Activated CD4-positive, alpha-beta T cell treated with anti-CD3 and anti-CD28 coated beads for 36 hours (primary cell): ENCODE measurements around the gene C10orf143. TPM values are rescaled to one million over a fixed set of nuclear protein-coding genes. Genes with fewer than 3 reads are reported as not detected.
"Not testable (repeated sequence)": the region's sequence is repeated elsewhere in the genome, so short reads cannot be mapped to it uniquely, and the experiment has no call there.

Experiments
- ATAC-seq: fragments of 200-7000 bp; cut with Tn5 transposase; one replicate; pipeline ENCODE4 v1.10.0; 2021; ENCODE audit warnings: mild to moderate bottlenecking, moderate library complexity
- CTCF ChIA-PET: fragments of 350-600 bp; sonication (Branson Sonifier 250); formaldehyde crosslinking; loops from one replicate; lab custom pipeline; 2021; ENCODE audit warnings: antibody characterized with exemption; lab: Charles Lee
- POLR2A ChIA-PET: fragments of 350-600 bp; sonication (Branson Sonifier 250); formaldehyde crosslinking; loops from one replicate; lab custom pipeline; 2021; ENCODE audit warnings: antibody characterized with exemption, inconsistent platforms; lab: Charles Lee
- DNase-seq: peaks from one replicate; pipeline ENCODE4 v3.0.0-alpha.2; 2020
- H3K27ac Mint-ChIP-seq: one replicate; pipeline ENCODE4 v1.8.0; 2021; ENCODE audit warnings: mixed read lengths
- H3K27me3 Mint-ChIP-seq: one replicate; pipeline ENCODE4 v1.8.0; 2021; ENCODE audit warnings: mixed read lengths
- H3K36me3 Mint-ChIP-seq: one replicate; pipeline ENCODE4 v1.8.0; 2021; ENCODE audit warnings: low read depth, mixed read lengths
- H3K4me1 Mint-ChIP-seq: one replicate; pipeline ENCODE4 v1.8.0; 2021; ENCODE audit warnings: mixed read lengths
- H3K4me3 Mint-ChIP-seq: one replicate; pipeline ENCODE4 v1.8.0; 2021; ENCODE audit warnings: mild to moderate bottlenecking, moderate library complexity, mixed read lengths
- H3K9me3 Mint-ChIP-seq: one replicate; pipeline ENCODE4 v1.8.0; 2021; ENCODE audit warnings: low read depth, mixed read lengths
- intact Hi-C, 2 experiments: fragments of 100-400 bp; cut with DNase I in 1 of 2; cut with micrococcal nuclease in 1 of 2; formaldehyde crosslinking; loops; one replicate each; pipeline versions ENCODE4 v1.14.2 to v1.15.1; 2022 to 2024; cut with DNase I, micrococcal nuclease
- total RNA-seq, 2 experiments: library from RNA; stranded (reverse); gene quantifications; one replicate each; pipeline ENCODE4 v1.2.3, GENCODE V29; 2021

Gene C10orf143
- total RNA-seq, 2 experiments from 2014 or later = 4.0 to 5.4 TPM

DNA sequence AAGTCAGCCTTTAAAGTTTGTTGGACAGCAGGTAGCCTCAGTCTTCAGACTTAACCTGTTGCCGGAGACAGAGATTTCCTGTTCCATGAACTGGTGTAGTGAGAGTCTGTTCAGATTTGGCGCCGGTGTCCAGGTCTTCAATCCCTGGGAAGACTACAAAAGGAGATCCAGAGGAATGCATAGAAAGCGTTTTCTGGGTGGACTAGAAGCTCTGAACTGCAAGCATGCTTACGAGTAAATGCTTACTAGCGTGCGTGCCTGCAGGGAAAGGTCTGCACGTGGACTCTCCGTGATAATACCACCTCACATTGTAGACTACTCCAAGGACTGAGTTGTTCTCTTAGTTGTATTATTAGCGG lies 26.4 kb upstream of the C10orf143 start:
- Mint-ChIP-seq H3K4me1 (peaks cover 47% of the 10 kb centered on the region), H3K9me3 (no peaks in the 10 kb centered on the region), H3K27ac (peak overlapping the region; percentile 75), H3K36me3 (peaks cover 25% of the 10 kb centered on the region), H3K4me3 (peak overlapping the region; percentile 84), H3K27me3 (peaks cover 2% of the 10 kb centered on the region)
- no peak for DNase-seq
- ATAC-seq = no peak
- ChIA-PET CTCF (interaction anchor here (1.2 to 4.1 kb wide), 3 partner anchors 13 to 41 kb away, joined by 4 to 39 read pairs (median 6); partner anchors contain the start of gene C10orf143), POLR2A (interaction anchor here (0.7 to 1.9 kb wide), 4 partner anchors 14 to 164 kb away, joined by 3 to 39 read pairs (median 4); partner anchors contain the start of gene C10orf143)
- intact Hi-C loops = loop anchor here (2.0 to 10.0 kb wide), 4 partner anchors 40 to 1102 kb away; partner anchors contain the start of gene MGMT (in 1 of the 2)

DNA sequence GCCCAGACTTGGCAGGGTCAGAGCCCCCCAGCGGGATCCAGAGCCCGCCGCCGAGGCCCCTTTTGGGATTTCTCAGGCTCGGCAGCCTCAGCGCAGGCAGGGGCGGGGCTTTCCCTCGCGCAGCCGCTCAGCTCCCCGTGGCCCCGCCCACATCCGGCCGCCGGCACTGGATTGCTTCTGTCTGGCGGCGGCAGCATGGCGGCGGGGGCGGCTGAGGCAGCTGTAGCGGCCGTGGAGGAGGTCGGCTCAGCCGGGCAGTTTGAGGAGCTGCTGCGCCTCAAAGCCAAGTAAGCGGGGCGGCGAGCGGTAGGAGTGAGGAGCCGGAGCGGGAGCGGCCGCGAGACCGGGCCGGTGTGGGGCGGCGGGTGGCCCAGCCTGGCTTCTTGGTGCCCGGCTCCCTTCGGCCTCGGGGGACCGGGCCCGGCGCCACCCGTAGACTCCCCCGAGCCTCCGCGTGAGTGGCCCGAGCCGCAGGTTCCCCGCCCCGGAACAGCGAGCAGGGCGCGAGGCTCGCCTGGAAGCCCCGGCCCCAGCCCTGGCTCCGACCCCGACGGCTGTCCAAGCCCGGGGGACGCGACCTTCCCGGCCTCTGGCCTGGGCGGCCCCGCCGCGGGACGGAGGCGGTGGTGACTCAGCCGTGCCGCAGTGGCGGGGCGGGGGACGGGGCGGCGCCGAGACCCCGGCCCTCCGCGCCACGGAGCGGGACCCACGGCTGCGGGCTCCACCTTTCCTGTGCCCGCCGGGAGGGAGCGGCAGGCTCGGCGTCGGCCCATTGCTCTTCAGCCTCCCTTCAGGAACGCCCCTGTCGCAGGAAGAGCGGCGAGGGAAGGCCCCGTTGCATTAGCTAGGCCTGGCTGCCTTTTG lies 25.8 kb upstream of the C10orf143 start, which contains the start of gene GLRX3:
GLRX3 (plus strand) TSS at position 166 of the 864 bp plus-strand sequence; CDS start at position 196, 30 bp downstream.
- H3K27me3 Mint-ChIP-seq = peaks cover 2% of the 10 kb centered on the region
- H3K4me1 Mint-ChIP-seq = peaks cover 41% of the 10 kb centered on the region
- peak within 1 kb of the TSS; percentile 84 for H3K4me3 Mint-ChIP-seq
- POLR2A ChIA-PET = interaction anchor here (0.7 to 1.9 kb wide), 4 partner anchors 13 to 165 kb away, joined by 3 to 39 read pairs (median 4); partner anchors contain the start of gene C10orf143
- ATAC-seq (peak; percentile 82), DNase-seq (peak; percentile 95)
- peaks cover 21% of the 10 kb centered on the region for H3K36me3 Mint-ChIP-seq
- CTCF ChIA-PET = interaction anchor here (0.6 to 4.1 kb wide), 4 partner anchors 9 to 26 kb away, joined by 3 to 39 read pairs (median 4); partner anchors contain the start of gene C10orf143
- H3K9me3 Mint-ChIP-seq = no peaks in the 10 kb centered on the region
- intact Hi-C loops = loop anchor here (1.0 to 10.0 kb wide), 8 partner anchors 25 to 1102 kb away; partner anchors contain the start of genes MGMT (in 2 of the 2) and C10orf143 (in 1 of the 2)
- H3K27ac Mint-ChIP-seq = peak within 1 kb of the TSS; percentile 82

DNA sequence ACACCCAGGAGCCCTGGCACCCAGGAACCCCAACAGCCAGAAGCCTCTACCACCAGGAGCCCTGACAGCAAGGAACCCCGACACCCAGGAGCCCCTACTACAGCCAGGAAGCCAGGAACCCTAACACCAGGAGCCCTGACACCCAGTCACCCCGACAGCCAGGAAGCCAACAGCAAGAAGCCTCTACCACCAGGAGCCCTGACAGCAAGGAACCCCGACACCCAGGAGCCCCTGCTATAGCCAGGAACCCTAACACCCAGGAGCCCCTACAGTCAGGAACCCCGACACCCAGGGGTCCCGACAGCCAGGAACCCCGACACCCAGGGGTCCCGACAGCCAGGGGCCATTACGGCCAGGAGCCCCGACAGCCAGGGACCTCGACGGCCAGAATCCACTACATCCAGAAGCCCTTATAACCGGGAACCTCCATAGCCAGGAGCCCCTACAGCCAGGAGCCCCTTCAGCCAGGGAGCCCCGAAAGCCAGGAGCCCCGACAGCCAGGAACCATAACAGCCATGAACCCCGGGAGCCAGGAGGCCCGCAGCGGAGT lies 25.1 kb upstream of the C10orf143 start:
- ATAC-seq (no peak), DNase-seq (peak; percentile 13)
- Mint-ChIP-seq H3K27me3 (peaks cover 5% of the 10 kb centered on the region), H3K9me3 (no peaks in the 10 kb centered on the region), H3K36me3 (peaks cover 19% of the 10 kb centered on the region), H3K4me1 (peaks cover 34% of the 10 kb centered on the region), H3K27ac (peak overlapping the region; percentile 47), H3K4me3 (peak overlapping the region; percentile 84)
- POLR2A ChIA-PET = interaction anchor here (1.6 to 1.9 kb wide), 2 partner anchors 25 to 29 kb away, joined by 5 to 39 read pairs; partner anchors contain the start of gene C10orf143
- CTCF ChIA-PET = interaction anchor here (0.6 to 4.1 kb wide), 3 partner anchors 8 to 26 kb away, joined by 3 to 39 read pairs (median 5); partner anchors contain the start of gene C10orf143
- intact Hi-C loops = loop anchor here (1.0 to 10.0 kb wide), 8 partner anchors 24 to 1101 kb away; partner anchors contain the start of genes MGMT (in 2 of the 2) and C10orf143 (in 1 of the 2)

DNA sequence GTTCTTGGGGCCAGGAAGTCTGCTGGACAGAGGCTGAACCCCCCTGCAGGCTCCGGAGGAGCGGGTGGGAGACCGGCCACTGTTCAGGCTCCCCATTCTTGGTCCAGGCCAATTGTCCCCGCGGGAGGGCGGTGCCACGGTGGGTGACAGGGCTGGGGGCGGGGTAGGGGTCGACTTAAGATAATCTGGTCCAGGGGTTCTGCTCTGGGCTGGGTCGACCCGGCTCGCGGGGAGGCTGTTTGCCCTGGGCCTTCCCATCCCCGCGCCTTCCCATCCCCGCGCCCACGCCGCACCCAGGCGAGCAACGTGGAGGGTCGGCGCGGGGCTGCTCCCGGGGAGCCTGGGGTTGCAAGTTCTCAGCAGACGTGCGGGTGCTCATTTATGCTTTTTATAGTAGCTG lies 18.3 kb upstream of the C10orf143 start:
- ATAC-seq (no peak), DNase-seq (no peak)
- Mint-ChIP-seq H3K27ac (no peak overlapping the region), H3K27me3 (peaks cover 18% of the 10 kb centered on the region), H3K4me3 (no peak overlapping the region), H3K9me3 (no peaks in the 10 kb centered on the region), H3K36me3 (no peaks in the 10 kb centered on the region), H3K4me1 (peaks cover 7% of the 10 kb centered on the region)
- intact Hi-C loops = loop anchor here in 1 of 2 experiments (5.0 kb wide), 2 partner anchors 157 to 242 kb away; no protein-coding TSS in a partner anchor
- CTCF ChIA-PET = interaction anchor here (0.7 to 3.4 kb wide), 8 partner anchors 9 to 158 kb away, joined by 3 to 33 read pairs (median 4); partner anchors contain the start of gene C10orf143
- POLR2A ChIA-PET = interaction anchor here (2.7 kb wide), 1 partner anchor 18 kb away, joined by 8 read pairs; the partner anchor contains the start of gene C10orf143

DNA sequence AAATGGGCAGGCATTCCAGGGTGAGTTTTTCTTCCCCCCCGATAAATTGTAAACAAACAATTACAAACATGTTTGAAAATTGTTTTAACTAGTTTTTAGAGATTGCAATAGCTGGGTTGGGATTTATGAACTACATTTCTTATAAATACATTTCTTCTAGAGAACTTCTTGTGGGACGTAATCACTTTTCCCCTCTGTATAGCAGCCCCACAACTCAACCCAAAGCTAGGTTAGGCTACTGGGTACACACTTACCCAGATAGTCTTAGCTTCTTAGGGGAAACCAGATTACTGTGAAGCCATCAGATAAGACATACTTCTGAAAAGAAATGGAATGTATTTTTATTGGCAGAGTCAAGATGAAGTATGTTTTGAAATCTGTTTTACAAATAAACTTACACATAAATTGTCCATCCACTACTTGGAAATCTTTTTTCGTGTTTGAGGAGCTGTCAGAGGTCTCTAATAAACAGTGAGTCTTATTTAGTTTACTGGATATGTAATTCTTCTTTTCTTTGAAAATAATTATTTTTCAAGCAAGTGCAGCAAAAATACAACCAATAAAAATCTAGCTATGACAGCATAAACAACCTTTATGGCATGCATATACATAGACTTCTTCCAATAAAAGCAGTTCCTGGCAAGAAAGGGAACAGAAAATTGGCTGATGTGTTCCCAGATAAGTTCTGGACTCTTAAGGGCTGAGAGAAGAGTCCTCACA lies 17.6 kb upstream of the C10orf143 start:
- intact Hi-C loops = loop anchor here in 1 of 2 experiments (5.0 kb wide), 2 partner anchors 156 to 241 kb away; no protein-coding TSS in a partner anchor
- peaks cover 18% of the 10 kb centered on the region for H3K27me3 Mint-ChIP-seq
- ChIA-PET CTCF (interaction anchor here (0.8 to 3.4 kb wide), 14 partner anchors 8 to 158 kb away, joined by 3 to 33 read pairs (median 4); partner anchors contain the start of genes C10orf143 and GLRX3), POLR2A (interaction anchor here (2.7 kb wide), 1 partner anchor 17 kb away, joined by 8 read pairs; the partner anchor contains the start of gene C10orf143)
- ATAC-seq = no peak
- no peaks in the 10 kb centered on the region for H3K9me3 Mint-ChIP-seq
- H3K4me1 Mint-ChIP-seq = peaks cover 7% of the 10 kb centered on the region
- no peak overlapping the region for H3K27ac Mint-ChIP-seq
- DNase-seq = no peak
- no peak overlapping the region for H3K4me3 Mint-ChIP-seq
- H3K36me3 Mint-ChIP-seq = no peaks in the 10 kb centered on the region

DNA sequence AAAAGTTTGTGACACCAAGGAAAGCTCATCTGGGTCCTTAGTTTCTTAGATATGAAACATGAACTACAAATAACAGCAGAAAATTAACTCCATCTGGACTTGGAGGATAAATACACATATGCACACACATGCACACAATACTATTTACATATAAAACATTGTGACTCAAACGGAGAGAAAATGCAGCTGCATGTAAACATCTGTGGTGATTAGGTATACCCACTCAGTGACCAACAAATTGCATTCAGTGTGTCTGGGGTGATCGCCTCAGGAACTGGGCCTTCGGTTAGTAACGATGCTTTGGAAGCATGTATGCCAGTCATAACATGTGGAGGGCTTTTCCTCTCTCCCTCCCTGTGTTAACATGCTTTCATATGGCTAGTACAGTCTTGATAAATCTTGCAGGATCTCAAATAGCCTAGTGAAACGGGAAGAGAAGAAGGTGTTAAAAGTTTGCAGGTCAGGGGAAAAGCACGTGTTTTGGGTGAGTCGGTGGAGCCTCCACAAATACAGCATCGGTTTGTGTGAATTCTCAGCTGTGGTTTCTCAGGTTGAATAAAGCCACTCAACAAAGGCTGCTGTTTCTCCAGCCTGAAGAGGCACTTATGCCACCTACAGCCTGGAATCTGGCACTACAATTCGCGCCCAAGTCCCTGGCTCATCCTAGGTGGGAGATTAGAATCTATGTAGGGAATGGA lies 16.9 kb upstream of the C10orf143 start:
- H3K4me3 Mint-ChIP-seq = no peak overlapping the region
- ChIA-PET POLR2A (interaction anchor here (2.7 kb wide), 1 partner anchor 17 kb away, joined by 8 read pairs; the partner anchor contains the start of gene C10orf143), CTCF (interaction anchor here (0.8 to 3.4 kb wide), 16 partner anchors 8 to 157 kb away, joined by 3 to 33 read pairs (median 4); partner anchors contain the start of genes C10orf143 and GLRX3)
- no peak overlapping the region for H3K27ac Mint-ChIP-seq
- ATAC-seq (peak; percentile 97), DNase-seq (peak; percentile 75)
- no peaks in the 10 kb centered on the region for H3K36me3 Mint-ChIP-seq
- H3K9me3 Mint-ChIP-seq = no peaks in the 10 kb centered on the region
- peaks cover 7% of the 10 kb centered on the region for H3K4me1 Mint-ChIP-seq
- H3K27me3 Mint-ChIP-seq = peaks cover 18% of the 10 kb centered on the region
- intact Hi-C loops = loop anchor here (1.0 to 5.0 kb wide), 6 partner anchors 16 to 1096 kb away; no protein-coding TSS in a partner anchor

DNA sequence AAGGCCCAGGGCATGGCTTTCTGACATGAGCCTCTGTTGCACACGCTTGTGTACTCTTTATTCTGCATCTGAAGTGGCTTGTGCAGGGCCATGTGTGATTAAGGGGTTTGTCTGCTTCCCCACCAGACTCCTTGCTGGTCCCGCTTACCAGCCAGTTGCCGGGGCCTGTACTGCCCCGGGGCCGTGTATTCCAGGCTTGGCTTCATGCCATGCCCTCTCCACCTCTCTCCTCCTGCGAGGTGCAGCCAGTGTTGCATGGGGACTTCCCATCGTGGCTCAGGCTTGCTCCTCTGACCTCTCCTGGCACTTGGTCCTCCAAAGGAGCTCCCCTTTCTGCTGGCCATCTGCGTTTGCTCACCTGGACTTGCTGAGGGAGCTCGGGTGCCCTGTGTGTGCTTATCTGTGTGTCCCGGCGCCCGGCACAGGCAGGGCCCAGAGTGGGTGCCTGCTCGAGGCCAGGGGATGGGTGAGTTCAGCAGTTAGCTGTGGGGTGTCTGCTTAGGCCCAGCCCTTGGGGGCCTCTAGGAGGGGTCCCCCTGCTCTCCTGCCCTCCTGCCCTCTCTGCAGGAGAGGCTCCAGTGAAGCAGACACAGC lies 11.0 kb upstream of the C10orf143 start:
- Mint-ChIP-seq H3K4me1 (no peaks in the 10 kb centered on the region), H3K9me3 (peaks cover 4% of the 10 kb centered on the region), H3K4me3 (no peak overlapping the region), H3K36me3 (no peaks in the 10 kb centered on the region), H3K27ac (no peak overlapping the region), H3K27me3 (peaks cover 3% of the 10 kb centered on the region)
- intact Hi-C loops = no loop called here
- DNase-seq (no peak), ATAC-seq (no peak)
- ChIA-PET CTCF (no interaction called here), POLR2A (no interaction called here)

DNA sequence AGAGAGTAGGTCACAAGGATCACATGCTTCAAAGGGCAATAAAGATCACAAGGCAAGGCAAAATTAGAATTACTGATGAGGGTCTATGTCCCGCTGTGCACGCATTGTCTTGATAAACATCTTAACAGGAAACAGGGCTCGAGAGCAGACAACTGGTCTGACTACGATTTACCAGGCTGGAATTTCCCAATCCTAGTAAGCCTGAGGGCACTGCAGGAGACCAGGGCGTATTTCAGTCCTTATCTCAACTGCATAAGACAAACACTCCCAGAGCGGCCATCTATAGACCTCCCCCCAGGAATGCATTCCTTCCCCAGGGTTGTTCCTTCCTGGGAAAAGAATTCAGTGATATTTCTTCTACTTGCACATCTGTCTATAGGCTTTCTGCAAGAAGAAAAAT lies 6.9 kb upstream of the C10orf143 start:
- H3K4me3 Mint-ChIP-seq, H3K36me3 Mint-ChIP-seq, ATAC-seq, H3K9me3 Mint-ChIP-seq, intact Hi-C loops, H3K27ac Mint-ChIP-seq, H3K4me1 Mint-ChIP-seq, POLR2A ChIA-PET, DNase-seq, H3K27me3 Mint-ChIP-seq: not testable (repeated sequence)
- CTCF ChIA-PET = interaction anchor here (1.0 to 1.9 kb wide), 2 partner anchors 10 to 12 kb away, joined by 3 to 5 read pairs; no protein-coding TSS in a partner anchor

DNA sequence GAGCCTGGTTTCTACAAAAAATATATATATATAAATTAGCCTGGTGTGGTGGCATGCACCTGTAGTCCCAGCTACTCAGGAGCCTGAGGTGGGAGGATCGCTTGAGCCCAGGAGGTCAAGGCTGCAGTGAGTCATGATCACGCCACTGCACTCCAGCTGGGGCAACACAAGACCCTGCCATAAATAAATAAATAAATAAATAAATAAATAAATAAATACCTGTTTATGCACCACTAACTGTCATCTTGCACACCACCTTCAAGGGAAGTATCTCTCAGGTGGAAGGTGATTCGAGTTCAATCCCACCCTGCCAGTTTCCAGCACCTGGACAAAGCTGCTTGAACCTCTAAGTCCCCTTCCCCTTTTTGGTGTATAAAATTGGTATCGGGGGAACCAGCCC lies 6.3 kb upstream of the C10orf143 start:
- intact Hi-C loops, H3K4me3 Mint-ChIP-seq, DNase-seq, ATAC-seq, H3K9me3 Mint-ChIP-seq, POLR2A ChIA-PET, H3K27me3 Mint-ChIP-seq, H3K27ac Mint-ChIP-seq, H3K36me3 Mint-ChIP-seq: not testable (repeated sequence)
- peaks cover 10% of the 10 kb centered on the region for H3K4me1 Mint-ChIP-seq
- CTCF ChIA-PET = interaction anchor here (1.9 kb wide), 1 partner anchor 11 kb away, joined by 5 read pairs; no protein-coding TSS in a partner anchor
